Left kidney (tissue), 2 donors: ENCODE measurements around the gene HDAC11. TPM values are rescaled to one million over a fixed set of nuclear protein-coding genes. Genes with fewer than 3 reads are reported as not detected.
"Not testable (repeated sequence)": the region's sequence is repeated elsewhere in the genome, so short reads cannot be mapped to it uniquely, and the experiment has no call there.

ENCODE experiments used
- DNase-seq: peaks from one replicate; pipeline ENCODE4 v3.0.0-alpha.2; 2013
- polyA plus RNA-seq: library from polyadenylated mRNA; unstranded; fragments of 120-200 nt; gene quantifications from one replicate; pipeline ENCODE4 v1.2.1, GENCODE V29; 2013; ENCODE audit not compliant: insufficient read length

Gene HDAC11
- polyA plus RNA-seq, 1 donor = 14.8 TPM

GRCh38 chr3:13507247-13507569 lies 27.1 kb downstream of the HDAC11 start:
- DNase-seq = no peak

- no peak for DNase-seq
Measured at GRCh38 chr3:13507570-13508339, 27.6 kb downstream of the HDAC11 start.

GRCh38 chr3:13508496-13508895 lies 28.4 kb downstream of the HDAC11 start:
- no peak for DNase-seq

- no peak for DNase-seq
Measured at GRCh38 chr3:13509059-13509815, 29.1 kb downstream of the HDAC11 start.

GRCh38 chr3:13509816-13510192 lies 29.7 kb downstream of the HDAC11 start:
- DNase-seq = no peak

GRCh38 chr3:13512451-13512850 lies 32.3 kb downstream of the HDAC11 start:
- DNase-seq = no peak

- no peak for DNase-seq
Measured at GRCh38 chr3:13513051-13513912, 33.2 kb downstream of the HDAC11 start.

GRCh38 chr3:13513913-13514517 lies 33.9 kb downstream of the HDAC11 start:
- DNase-seq = no peak

GRCh38 chr3:13514639-13515435 lies 34.7 kb downstream of the HDAC11 start:
- DNase-seq = no peak

GRCh38 chr3:13515786-13516759 lies 36.0 kb downstream of the HDAC11 start:
- DNase-seq = no peak

- DNase-seq = no peak
Measured at GRCh38 chr3:13516760-13517135, 36.6 kb downstream of the HDAC11 start.

GRCh38 chr3:13517253-13517977 lies 37.3 kb downstream of the HDAC11 start:
- no peak for DNase-seq

- DNase-seq = no peak
Measured at GRCh38 chr3:13518516-13518953, 38.4 kb downstream of the HDAC11 start.

- no peak for DNase-seq
Measured at GRCh38 chr3:13519006-13519791, 39.1 kb downstream of the HDAC11 start.

- DNase-seq = no peak
Measured at GRCh38 chr3:13520326-13520880, 40.3 kb downstream of the HDAC11 start.

GRCh38 chr3:13521309-13521708 lies 41.2 kb downstream of the HDAC11 start:
- no peak for DNase-seq

- not testable (repeated sequence) for DNase-seq
Measured at GRCh38 chr3:13521749-13522148, 41.6 kb downstream of the HDAC11 start.

GRCh38 chr3:13522236-13522635 lies 42.1 kb downstream of the HDAC11 start:
- no peak for DNase-seq
